NCI-H345 (cell line): ENCODE measurements around the gene SRP14.
"Not testable (repeated sequence)": the region's sequence is repeated elsewhere in the genome, so short reads cannot be mapped to it uniquely, and the experiment has no call there.

Experiments used
- DNase-seq: peaks from one replicate; lab custom pipeline; 2025; lab: John Stamatoyannopoulos, UW

SRP14 gene

GRCh38 chr15:40028853-40029252 lies 10.1 kb downstream of the SRP14 start:
- no peak for DNase-seq

- no peak for DNase-seq
These were observed 10.8 kb downstream of the SRP14 start for GRCh38 chr15:40028193-40028592.

- no peak for DNase-seq
These were observed 22.6 kb downstream of the SRP14 start for GRCh38 chr15:40016224-40016865.

- DNase-seq, result no peak
These were observed 24.6 kb downstream of the SRP14 start for GRCh38 chr15:40014390-40014789.

GRCh38 chr15:40013372-40013771 lies 25.6 kb downstream of the SRP14 start:
- DNase-seq, result not testable (repeated sequence)

GRCh38 chr15:40011303-40011702 lies 27.7 kb downstream of the SRP14 start:
- no peak for DNase-seq

GRCh38 chr15:40010686-40011085 lies 28.3 kb downstream of the SRP14 start:
- DNase-seq, result no peak

GRCh38 chr15:40008061-40008765 lies 30.8 kb downstream of the SRP14 start:
- no peak for DNase-seq

- DNase-seq, result no peak
These were observed 32.3 kb downstream of the SRP14 start for GRCh38 chr15:40006646-40007045.

GRCh38 chr15:40006003-40006402 lies 33.0 kb downstream of the SRP14 start:
- DNase-seq, result no peak

GRCh38 chr15:40003116-40003916 lies 35.7 kb downstream of the SRP14 start:
- no peak for DNase-seq

- DNase-seq, result no peak
These were observed 36.7 kb downstream of the SRP14 start for GRCh38 chr15:40002295-40002694.

GRCh38 chr15:39999538-40000200 lies 39.3 kb downstream of the SRP14 start:
- DNase-seq, result no peak

- DNase-seq, result no peak
These were observed 40.4 kb downstream of the SRP14 start for GRCh38 chr15:39998511-39999077.

- DNase-seq, result no peak
These were observed 41.3 kb downstream of the SRP14 start for GRCh38 chr15:39997639-39998038.

- DNase-seq, result no peak
These were observed 42.0 kb downstream of the SRP14 start for GRCh38 chr15:39997031-39997430.

GRCh38 chr15:39996228-39996627 lies 42.8 kb downstream of the SRP14 start:
- not testable (repeated sequence) for DNase-seq

GRCh38 chr15:39992953-39993352 lies 46.0 kb downstream of the SRP14 start:
- DNase-seq, result not testable (repeated sequence)

GRCh38 chr15:39990706-39991105 lies 48.3 kb downstream of the SRP14 start:
- DNase-seq, result no peak

GRCh38 chr15:39987821-39988220 lies 51.2 kb downstream of the SRP14 start:
- no peak for DNase-seq
